Lower leg skin (tissue), 3 donors: ENCODE measurements around the gene FHL2.

Source experiments
- POLR2A ChIP-seq, 2 donors: fragments of 450-650 bp; IDR thresholded peaks; one replicate each; pipeline ENCODE4 v1.6.1; 2016 to 2017; ENCODE audit warnings: antibody characterized with exemption in 2 of 2, mild to moderate bottlenecking in 1 of 2, moderate library complexity in 1 of 2
- TF ChIP-seq, protein P1 (sequence below), 3 donors: fragments of 450-650 bp; IDR thresholded peaks; one replicate each; pipeline ENCODE4 v1.5.1; 2016; ENCODE audit warnings: antibody characterized with exemption in 3 of 3, mild to moderate bottlenecking in 3 of 3, moderate library complexity in 2 of 3

DNA sequence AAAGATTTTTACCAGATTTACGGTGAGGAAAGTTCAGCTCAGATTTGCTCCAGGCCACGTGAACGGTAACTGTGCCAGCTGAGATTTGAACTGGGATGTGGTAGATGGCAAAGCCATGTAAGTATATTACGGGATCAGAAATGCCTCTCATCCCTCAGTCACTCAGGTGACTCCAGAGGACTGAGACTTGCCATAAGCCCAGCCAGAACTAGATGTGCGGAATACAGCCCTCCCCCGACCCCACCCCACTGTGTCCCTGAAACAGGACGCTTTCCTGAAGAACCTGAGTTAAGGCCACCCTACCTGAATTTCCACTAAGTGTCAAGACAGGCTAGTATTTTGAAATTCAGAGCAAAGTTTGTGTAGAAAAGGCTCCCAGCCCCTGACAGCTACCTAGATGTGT lies 1.3 kb upstream of the FHL2 start:
- TF ChIP-seq, protein P1, sequence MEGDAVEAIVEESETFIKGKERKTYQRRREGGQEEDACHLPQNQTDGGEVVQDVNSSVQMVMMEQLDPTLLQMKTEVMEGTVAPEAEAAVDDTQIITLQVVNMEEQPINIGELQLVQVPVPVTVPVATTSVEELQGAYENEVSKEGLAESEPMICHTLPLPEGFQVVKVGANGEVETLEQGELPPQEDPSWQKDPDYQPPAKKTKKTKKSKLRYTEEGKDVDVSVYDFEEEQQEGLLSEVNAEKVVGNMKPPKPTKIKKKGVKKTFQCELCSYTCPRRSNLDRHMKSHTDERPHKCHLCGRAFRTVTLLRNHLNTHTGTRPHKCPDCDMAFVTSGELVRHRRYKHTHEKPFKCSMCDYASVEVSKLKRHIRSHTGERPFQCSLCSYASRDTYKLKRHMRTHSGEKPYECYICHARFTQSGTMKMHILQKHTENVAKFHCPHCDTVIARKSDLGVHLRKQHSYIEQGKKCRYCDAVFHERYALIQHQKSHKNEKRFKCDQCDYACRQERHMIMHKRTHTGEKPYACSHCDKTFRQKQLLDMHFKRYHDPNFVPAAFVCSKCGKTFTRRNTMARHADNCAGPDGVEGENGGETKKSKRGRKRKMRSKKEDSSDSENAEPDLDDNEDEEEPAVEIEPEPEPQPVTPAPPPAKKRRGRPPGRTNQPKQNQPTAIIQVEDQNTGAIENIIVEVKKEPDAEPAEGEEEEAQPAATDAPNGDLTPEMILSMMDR (IDR thresholded peaks at IDR 0.05), result no peak
- no peak for TF ChIP-seq POLR2A (IDR thresholded peaks at IDR 0.05)
